C4-2B (cell line): ENCODE measurements around the gene TFEB.

Experiments used
- ZFX ChIP-seq: fragments of 450-650 bp; IDR thresholded peaks from 2 replicates; pipeline ENCODE4 v1.6.1; 2017
- TF ChIP-seq, protein P1 (sequence below): fragments of 450-650 bp; conservative IDR thresholded peaks from 2 replicates; pipeline ENCODE4 v1.5.1; 2017; ENCODE audit warnings: mild to moderate bottlenecking

- TF ChIP-seq, protein P1, sequence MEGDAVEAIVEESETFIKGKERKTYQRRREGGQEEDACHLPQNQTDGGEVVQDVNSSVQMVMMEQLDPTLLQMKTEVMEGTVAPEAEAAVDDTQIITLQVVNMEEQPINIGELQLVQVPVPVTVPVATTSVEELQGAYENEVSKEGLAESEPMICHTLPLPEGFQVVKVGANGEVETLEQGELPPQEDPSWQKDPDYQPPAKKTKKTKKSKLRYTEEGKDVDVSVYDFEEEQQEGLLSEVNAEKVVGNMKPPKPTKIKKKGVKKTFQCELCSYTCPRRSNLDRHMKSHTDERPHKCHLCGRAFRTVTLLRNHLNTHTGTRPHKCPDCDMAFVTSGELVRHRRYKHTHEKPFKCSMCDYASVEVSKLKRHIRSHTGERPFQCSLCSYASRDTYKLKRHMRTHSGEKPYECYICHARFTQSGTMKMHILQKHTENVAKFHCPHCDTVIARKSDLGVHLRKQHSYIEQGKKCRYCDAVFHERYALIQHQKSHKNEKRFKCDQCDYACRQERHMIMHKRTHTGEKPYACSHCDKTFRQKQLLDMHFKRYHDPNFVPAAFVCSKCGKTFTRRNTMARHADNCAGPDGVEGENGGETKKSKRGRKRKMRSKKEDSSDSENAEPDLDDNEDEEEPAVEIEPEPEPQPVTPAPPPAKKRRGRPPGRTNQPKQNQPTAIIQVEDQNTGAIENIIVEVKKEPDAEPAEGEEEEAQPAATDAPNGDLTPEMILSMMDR = no peak
- no peak for TF ChIP-seq ZFX
These were observed 13.1 kb upstream of the TFEB start for GRCh38 chr6:41748542-41748941.
